Measurements from ENCODE around the gene VPS13D. TPM values are rescaled to one million over a fixed set of nuclear protein-coding genes. Genes with fewer than 3 reads are reported as not detected.

Gene VPS13D
- total RNA-seq, 1 experiment from 2014 or later = 20.2 TPM

- Mint-ChIP-seq H3K4me3 (no peak overlapping the region), H3K27me3 (ENCODE audit: low read depth) (no peaks in the 10 kb centered on the region), H3K4me1 (peaks cover 23 to 38% of the 10 kb centered on the region in 2 experiments), H3K27ac (no peak overlapping the region), H3K36me3 (ENCODE audit: insufficient read depth in 1 of 3, low read depth in 3 of 3) (no peaks in the 10 kb centered on the region; a peak in 1 of 7 replicates), H3K9me3 (no peaks in the 10 kb centered on the region)
- Histone ChIP-seq H2BK12ac (ENCODE audit: insufficient read length, low read depth, low read length) (no peak overlapping the region), H3K4ac (ENCODE audit: low read depth, low read length) (no peak overlapping the region), H3K4me1 (ENCODE audit: insufficient read depth, low read length) (no peaks in the 10 kb centered on the region; the same call in 1 of the 2 replicates), H3K4me2 (ENCODE audit: insufficient read depth, insufficient read length, low read length) (no peak overlapping the region), H2AK5ac (ENCODE audit: insufficient read length, low read length) (no peak overlapping the region), H3K56ac (ENCODE audit: insufficient read length, low read depth, low read length) (no peak overlapping the region), H2BK15ac (ENCODE audit: low read depth, low read length) (no peak overlapping the region), H4K5ac (ENCODE audit: insufficient read length, low read depth, low read length) (no peak overlapping the region), H3K23me2 (ENCODE audit: insufficient read length, low read depth, low read length, poor library complexity, severe bottlenecking) (peaks cover 3% of the 10 kb centered on the region), H3K23ac (ENCODE audit: insufficient read length, low read depth, low read length) (no peak overlapping the region), H3K18ac (ENCODE audit: insufficient read length, low read depth, low read length) (no peak overlapping the region), H2AFZ (ENCODE audit: low read length) (no peak overlapping the region), H3K27me3 (ENCODE audit: insufficient read depth, low read length) (no peaks in the 10 kb centered on the region), H3T11ph (ENCODE audit: low read length) (no peak overlapping the region), H4K91ac (ENCODE audit: insufficient read length, low read depth, low read length) (no peak overlapping the region), H3K27ac (ENCODE audit: insufficient read length, low read depth, low read length) (no peak overlapping the region), H3K79me1 (ENCODE audit: insufficient read depth, low read depth, low read length, poor library complexity, severe bottlenecking) (no peaks in the 10 kb centered on the region), H3K9ac (ENCODE audit: extremely low read depth, insufficient read length, low read length) (no peak overlapping the region), H2BK20ac (ENCODE audit: low read depth, low read length, poor library complexity, severe bottlenecking) (no peak overlapping the region), H4K20me1 (ENCODE audit: control insufficient read depth, insufficient read depth, insufficient read length) (no peaks in the 10 kb centered on the region), H4K8ac (replicated peaks; ENCODE audit: insufficient read length, low read depth, low read length) (no peak overlapping the region), H3K9me3 (ENCODE audit: control insufficient read depth, low read depth, low read length) (no peaks in the 10 kb centered on the region), H3K14ac (ENCODE audit: insufficient read depth, low read length) (no peak overlapping the region), H2BK5ac (ENCODE audit: insufficient read length, low read length) (no peak overlapping the region), H2BK120ac (ENCODE audit: low read depth, low read length, poor library complexity, severe bottlenecking) (no peak overlapping the region), H3K79me2 (ENCODE audit: insufficient read depth, low read length) (no peaks in the 10 kb centered on the region)
- no peak for TF ChIP-seq CTCF (conservative IDR thresholded peaks at IDR 0.05)
- no CpG with 5 or more reads among the region's 7 CpGs for WGBS (ENCODE audit: extremely low coverage, insufficient read length, low lambda C conversion rate)
- DNase-seq = no peak
These were observed 29.6 kb upstream of the VPS13D start for GRCh38 chr1:12200208-12200607.

Data from H9 (cell line).